ENCODE data around the gene GFPT2. TPM values are rescaled to one million over a fixed set of nuclear protein-coding genes. Genes with fewer than 3 reads are reported as not detected.
A peak's percentile ranks its signal among the peaks of the same experiment; 100 is the strongest.

Gene GFPT2
- total and polyA plus RNA-seq, 2 of the 8 experiments (the other 6 are each of a cell fraction or from before 2014, with no cell fraction given): 83.7 to 143 TPM

DNA sequence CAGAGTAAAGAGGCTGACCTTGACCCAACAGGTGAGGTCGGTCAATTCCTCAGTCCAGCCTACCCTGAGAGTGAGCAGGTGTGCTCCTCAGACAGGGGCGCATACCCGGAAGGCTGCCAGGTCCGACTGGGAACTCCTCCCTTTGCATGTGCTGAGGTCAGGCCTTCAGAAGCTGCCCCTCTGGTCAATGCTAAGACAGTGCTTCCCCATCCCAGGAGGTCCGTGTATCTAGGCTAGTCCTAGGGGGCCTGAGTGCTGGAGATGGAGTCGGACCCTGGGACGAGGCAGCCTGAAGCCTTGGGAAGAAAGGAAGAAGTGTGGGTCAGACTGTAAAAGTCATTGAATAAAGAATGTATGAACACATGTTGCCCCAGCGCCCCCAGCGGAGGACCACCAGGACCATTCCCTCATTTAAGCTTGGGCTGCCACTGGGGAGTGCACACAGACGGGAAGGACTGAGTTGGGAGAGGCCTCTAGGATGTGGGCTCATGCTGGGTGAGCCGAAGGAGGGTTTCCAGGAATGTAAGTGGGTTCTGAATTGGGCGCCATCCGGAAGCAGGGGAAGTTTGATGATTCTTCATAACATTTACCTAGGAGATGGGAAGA is 41.0 kb upstream of the GFPT2 start:
- POLR2A ChIA-PET (ENCODE audit: partially characterized antibody): no interaction called here
- Histone ChIP-seq H4K5ac (ENCODE audit: insufficient read length, low read depth, low read length) (no peak overlapping the region), H2BK5ac (ENCODE audit: low read depth, low read length) (no peak overlapping the region)

More for the DNA sequence above, 41.0 kb upstream of the GFPT2 start:
- Histone ChIP-seq H4K91ac (replicated peaks; ENCODE audit: insufficient read length, low read length) (peak overlapping the region; percentile 19), H4K20me1 (replicated peaks in 1 of 2; ENCODE audit: control insufficient read depth in 1 of 2, insufficient read depth in 2 of 2, low read length in 2 of 2) (no peaks in the 10 kb centered on the region), H2AK5ac (ENCODE audit: low read depth, low read length) (no peak overlapping the region), H3K4me2 (ENCODE audit: insufficient read depth in 1 of 2, low read depth in 2 of 2, low read length in 2 of 2) (no peak overlapping the region), H3K36me3 (ENCODE audit: control insufficient read depth in 2 of 4, insufficient read depth in 4 of 4, low read length in 3 of 4) (no peaks in the 10 kb centered on the region), H3K4ac (replicated peaks; ENCODE audit: insufficient read length, low read depth, low read length) (no peak overlapping the region), H2BK15ac (ENCODE audit: low read length) (no peak overlapping the region), H3K27ac (ENCODE audit: low read depth, low read length) (no peak overlapping the region), H2BK12ac (ENCODE audit: low read depth, low read length) (peak overlapping the region; percentile 77; the same call in 1 of the 2 replicates), H3K4me3 (ENCODE audit: extremely low read depth in 1 of 4, insufficient read depth in 2 of 4, low read depth in 3 of 4, low read length in 4 of 4) (no peak overlapping the region), H2BK120ac (replicated peaks; ENCODE audit: low read depth, low read length) (no peak overlapping the region), H3K27me3 (replicated peaks in 1 of 4; ENCODE audit: control insufficient read depth in 3 of 4, extremely low read depth in 1 of 4, insufficient read depth in 3 of 4, low read length in 3 of 4) (no peaks in the 10 kb centered on the region), H3K4me1 (replicated peaks in 1 of 4; ENCODE audit: control insufficient read depth in 3 of 4, insufficient read depth in 4 of 4, low read length in 3 of 4) (peaks cover 0 to 8% (median 4%) of the 10 kb centered on the region in 4 experiments; a peak in 4 of 7 replicates), H3K9me3 (ENCODE audit: insufficient read depth in 2 of 2, low read depth in 1 of 2, low read length in 1 of 2) (no peaks in the 10 kb centered on the region), H3K23ac (ENCODE audit: insufficient read length) (no peak overlapping the region), H3K56ac (replicated peaks; ENCODE audit: insufficient read length, low read depth, low read length) (no peak overlapping the region), H2AFZ (ENCODE audit: low read length) (no peak overlapping the region), H3K79me1 (ENCODE audit: low read depth, low read length) (no peaks in the 10 kb centered on the region), H3K18ac (ENCODE audit: extremely low read depth, low read length) (no peak overlapping the region; the same call in 1 of the 2 replicates), H3K14ac (ENCODE audit: insufficient read length) (no peak overlapping the region), H2BK20ac (ENCODE audit: low read length) (no peak overlapping the region), H3K23me2 (ENCODE audit: low read depth, low read length) (no peaks in the 10 kb centered on the region), H3K79me2 (ENCODE audit: control insufficient read depth in 1 of 2, insufficient read depth in 2 of 2, low read length in 2 of 2) (no peaks in the 10 kb centered on the region), H3K9ac (replicated peaks in 1 of 4; ENCODE audit: extremely low read depth in 1 of 4, low read depth in 3 of 4, low read length in 3 of 4) (no peak overlapping the region; a peak in 1 of 7 replicates), H4K8ac (ENCODE audit: extremely low read depth, insufficient read depth, low read length) (no peak overlapping the region)
- WGBS, 2 experiments (ENCODE audit: extremely low coverage in 1 of 2, insufficient coverage in 1 of 2, insufficient read length in 1 of 2, insufficient replicate concordance in 2 of 2, low coverage in 1 of 2, low lambda C conversion rate in 2 of 2, missing lambda C conversion rate in 1 of 2): 88% methylated on average over 13 of the region's 13 CpGs; no CpG with 5 or more reads in 1 of the 2 experiments
- peak in 1 of 2 experiments; percentile 19; a peak in 1 of 4 replicates for TF ChIP-seq RAD21 (IDR thresholded peaks at IDR 0.05 in 1 of 2, conservative IDR thresholded peaks at IDR 0.05 in 1 of 2; ENCODE audit: low read depth in 2 of 2, low read length in 2 of 2)
- TF ChIP-seq, protein P1, sequence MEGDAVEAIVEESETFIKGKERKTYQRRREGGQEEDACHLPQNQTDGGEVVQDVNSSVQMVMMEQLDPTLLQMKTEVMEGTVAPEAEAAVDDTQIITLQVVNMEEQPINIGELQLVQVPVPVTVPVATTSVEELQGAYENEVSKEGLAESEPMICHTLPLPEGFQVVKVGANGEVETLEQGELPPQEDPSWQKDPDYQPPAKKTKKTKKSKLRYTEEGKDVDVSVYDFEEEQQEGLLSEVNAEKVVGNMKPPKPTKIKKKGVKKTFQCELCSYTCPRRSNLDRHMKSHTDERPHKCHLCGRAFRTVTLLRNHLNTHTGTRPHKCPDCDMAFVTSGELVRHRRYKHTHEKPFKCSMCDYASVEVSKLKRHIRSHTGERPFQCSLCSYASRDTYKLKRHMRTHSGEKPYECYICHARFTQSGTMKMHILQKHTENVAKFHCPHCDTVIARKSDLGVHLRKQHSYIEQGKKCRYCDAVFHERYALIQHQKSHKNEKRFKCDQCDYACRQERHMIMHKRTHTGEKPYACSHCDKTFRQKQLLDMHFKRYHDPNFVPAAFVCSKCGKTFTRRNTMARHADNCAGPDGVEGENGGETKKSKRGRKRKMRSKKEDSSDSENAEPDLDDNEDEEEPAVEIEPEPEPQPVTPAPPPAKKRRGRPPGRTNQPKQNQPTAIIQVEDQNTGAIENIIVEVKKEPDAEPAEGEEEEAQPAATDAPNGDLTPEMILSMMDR (IDR thresholded peaks at IDR 0.05; ENCODE audit: control extremely low read depth in 1 of 3, insufficient read depth in 1 of 3, low read depth in 1 of 3, low read length in 3 of 3): peak in 1 of 3 experiments; percentile 30; a peak in 2 of 4 replicates
- no peak for TF ChIP-seq CBX5 (IDR thresholded peaks at IDR 0.05; ENCODE audit: low read depth, low read length)
- CTCF ChIA-PET (ENCODE audit: partially characterized antibody): interaction anchor here (0.5 to 1.1 kb wide), 2 partner anchors 14 to 78 kb away, joined by 3 read pairs; no protein-coding TSS in a partner anchor
- FAIRE-seq (no peak), DNase-seq (ENCODE audit: low read depth in 1 of 2, low spot score in 2 of 2) (no peak)

Data from H1 (cell line).